ENCODE results near the gene ASPHD2. TPM values are rescaled to one million over a fixed set of nuclear protein-coding genes. Genes with fewer than 3 reads are reported as not detected.
"Not testable (repeated sequence)": the region's sequence is repeated elsewhere in the genome, so short reads cannot be mapped to it uniquely, and the experiment has no call there.

ASPHD2 gene
- total RNA-seq, 2 donors from 2014 or later: 1.4 to 3.6 TPM

DNA sequence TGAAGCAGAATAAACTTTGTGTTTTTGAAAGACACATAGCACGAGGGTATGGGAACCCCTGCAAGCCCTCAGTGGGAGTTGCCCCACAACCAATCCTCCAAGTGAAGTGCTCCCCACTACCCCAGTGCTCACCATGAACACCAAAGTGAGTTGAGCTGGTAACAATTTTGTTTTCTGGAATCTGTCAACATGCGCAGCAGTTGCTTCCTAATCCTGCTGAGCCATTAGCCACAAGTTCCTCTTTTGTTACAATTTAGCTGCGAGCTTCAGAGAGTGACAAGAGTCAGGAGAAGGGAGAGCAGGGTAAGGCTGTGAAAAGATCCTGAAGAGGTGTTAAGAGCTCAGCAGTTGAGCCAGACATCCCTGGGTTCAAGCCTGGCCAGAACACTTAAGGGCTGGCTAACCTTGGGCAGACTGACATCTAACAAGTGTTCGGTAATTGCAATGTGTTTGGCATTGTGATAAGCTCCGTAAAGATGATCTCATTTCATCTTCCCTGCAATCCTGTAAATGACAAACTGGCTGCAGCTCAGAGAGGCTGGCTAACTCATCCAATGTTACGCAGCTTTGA is 24.1 kb upstream of the ASPHD2 start:
- Histone ChIP-seq H3K9me3 (no peaks in the 10 kb centered on the region), H3K27me3 (replicated peaks; ENCODE audit: insufficient read depth) (no peaks in the 10 kb centered on the region), H3K4me1 (replicated peaks) (no peaks in the 10 kb centered on the region), H3K4me3 (no peak overlapping the region), H3K27ac (no peak overlapping the region), H3K36me3 (no peaks in the 10 kb centered on the region)
- DNase-seq (ENCODE audit: low spot score): no peak
- intact Hi-C loops (cut with DNase I): no loop called here
- WGBS: 51% methylated on average over 6 of the region's 6 CpGs
- TF ChIP-seq POLR2A (IDR thresholded peaks at IDR 0.05) (no peak), POLR2AphosphoS5 (IDR thresholded peaks at IDR 0.05) (no peak)
- TF ChIP-seq, protein P1, sequence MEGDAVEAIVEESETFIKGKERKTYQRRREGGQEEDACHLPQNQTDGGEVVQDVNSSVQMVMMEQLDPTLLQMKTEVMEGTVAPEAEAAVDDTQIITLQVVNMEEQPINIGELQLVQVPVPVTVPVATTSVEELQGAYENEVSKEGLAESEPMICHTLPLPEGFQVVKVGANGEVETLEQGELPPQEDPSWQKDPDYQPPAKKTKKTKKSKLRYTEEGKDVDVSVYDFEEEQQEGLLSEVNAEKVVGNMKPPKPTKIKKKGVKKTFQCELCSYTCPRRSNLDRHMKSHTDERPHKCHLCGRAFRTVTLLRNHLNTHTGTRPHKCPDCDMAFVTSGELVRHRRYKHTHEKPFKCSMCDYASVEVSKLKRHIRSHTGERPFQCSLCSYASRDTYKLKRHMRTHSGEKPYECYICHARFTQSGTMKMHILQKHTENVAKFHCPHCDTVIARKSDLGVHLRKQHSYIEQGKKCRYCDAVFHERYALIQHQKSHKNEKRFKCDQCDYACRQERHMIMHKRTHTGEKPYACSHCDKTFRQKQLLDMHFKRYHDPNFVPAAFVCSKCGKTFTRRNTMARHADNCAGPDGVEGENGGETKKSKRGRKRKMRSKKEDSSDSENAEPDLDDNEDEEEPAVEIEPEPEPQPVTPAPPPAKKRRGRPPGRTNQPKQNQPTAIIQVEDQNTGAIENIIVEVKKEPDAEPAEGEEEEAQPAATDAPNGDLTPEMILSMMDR (IDR thresholded peaks at IDR 0.05): no peak

DNA sequence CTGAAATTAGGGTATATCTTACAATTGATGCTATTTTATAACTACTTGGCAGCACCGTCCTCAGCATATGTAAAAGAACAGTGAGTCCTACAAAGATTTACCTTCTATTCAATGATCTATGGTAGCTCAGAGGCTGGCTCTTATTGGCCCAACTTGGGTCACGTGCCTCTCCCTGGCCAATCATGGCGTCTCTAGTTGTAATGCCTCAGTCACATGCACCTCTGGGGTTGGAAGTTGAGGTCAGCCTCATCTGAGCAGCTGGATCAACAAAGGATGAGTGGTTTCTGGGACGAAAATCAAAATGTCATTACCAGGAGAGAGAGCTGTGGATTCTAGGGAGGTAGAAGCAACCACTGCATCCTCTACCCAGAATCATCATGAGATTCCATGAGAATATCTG is 22.9 kb upstream of the ASPHD2 start:
- Histone ChIP-seq H3K27ac (no peak overlapping the region), H3K27me3 (replicated peaks; ENCODE audit: insufficient read depth) (no peaks in the 10 kb centered on the region), H3K4me1 (replicated peaks) (no peaks in the 10 kb centered on the region), H3K9me3 (no peaks in the 10 kb centered on the region), H3K4me3 (no peak overlapping the region), H3K36me3 (no peaks in the 10 kb centered on the region)
- no peak for DNase-seq (ENCODE audit: low spot score)
- WGBS: 80% methylated on average over 4 of the region's 4 CpGs
- intact Hi-C loops (cut with DNase I): no loop called here
- TF ChIP-seq POLR2A (IDR thresholded peaks at IDR 0.05) (no peak), POLR2AphosphoS5 (IDR thresholded peaks at IDR 0.05) (no peak)
- TF ChIP-seq, protein P1 (IDR thresholded peaks at IDR 0.05): no peak

DNA sequence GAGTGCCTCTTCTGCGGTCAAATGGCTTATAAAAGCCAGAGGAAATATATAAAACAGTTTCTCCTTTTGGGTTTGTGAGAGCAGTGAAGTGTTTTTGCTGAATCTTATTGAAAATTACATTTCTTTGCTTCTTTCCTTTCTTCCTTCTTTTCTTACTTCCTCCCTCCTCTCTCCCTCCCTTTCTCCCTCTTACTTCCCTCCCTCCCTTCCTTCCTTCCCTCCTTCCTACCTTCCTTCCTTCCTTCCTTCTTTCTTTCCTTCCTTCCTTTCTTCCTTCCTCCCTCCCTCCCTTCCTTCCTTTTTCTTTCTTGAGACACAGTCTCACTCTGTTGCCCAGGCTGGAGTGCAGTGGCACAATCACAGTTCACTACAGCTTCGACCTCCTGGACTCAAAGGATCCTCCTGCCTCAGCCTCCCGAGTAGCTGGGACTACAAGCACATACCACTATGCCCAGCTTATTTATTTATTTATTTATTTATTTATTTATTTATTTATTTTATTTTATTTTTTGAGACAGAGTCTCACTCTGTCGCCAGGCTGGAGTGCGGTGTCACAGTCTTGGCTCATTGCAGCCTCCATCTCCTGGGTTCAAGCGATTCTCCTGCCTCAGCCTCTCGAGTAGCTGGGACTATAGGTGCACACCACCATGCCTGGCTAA is 20.4 kb upstream of the ASPHD2 start:
- H3K27ac ChIP-seq; H3K36me3 ChIP-seq; DNase-seq (ENCODE audit: low spot score); H3K4me3 ChIP-seq; H3K9me3 ChIP-seq; intact Hi-C loops (cut with DNase I); H3K27me3 ChIP-seq (replicated peaks; ENCODE audit: insufficient read depth); H3K4me1 ChIP-seq (replicated peaks): not testable (repeated sequence)
- WGBS: 91% methylated on average over 7 of the region's 7 CpGs

DNA sequence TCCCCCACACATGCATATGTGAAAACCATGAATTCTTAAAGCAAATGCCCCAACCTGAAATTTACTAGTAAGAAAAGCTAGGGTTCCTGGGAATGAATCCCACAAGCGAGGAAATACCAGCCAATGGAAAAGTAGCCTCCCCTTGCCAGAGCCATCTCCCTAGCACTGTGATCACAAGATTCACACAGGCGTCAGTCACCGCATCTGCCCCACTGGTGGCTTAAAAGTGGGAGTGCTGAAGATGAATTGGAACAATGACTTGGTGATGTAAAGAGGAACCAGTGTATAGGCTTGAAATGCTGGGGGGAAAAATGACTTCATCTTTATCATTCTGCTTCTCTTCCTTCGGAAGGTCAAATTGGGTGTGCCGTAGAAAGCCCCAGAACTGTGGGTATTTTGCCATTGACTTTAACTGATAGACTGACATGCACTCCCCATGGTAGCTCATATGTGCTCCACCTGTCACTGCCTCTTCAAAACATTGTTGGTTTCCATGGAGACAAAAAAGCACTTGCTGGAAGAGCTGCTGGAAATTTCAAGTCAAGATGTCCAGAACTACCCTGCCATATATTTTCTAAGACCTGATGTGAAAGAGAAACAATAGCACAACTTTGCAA is 19.2 kb upstream of the ASPHD2 start:
- Histone ChIP-seq H3K4me3 (no peak overlapping the region), H3K27me3 (replicated peaks; ENCODE audit: insufficient read depth) (no peaks in the 10 kb centered on the region), H3K27ac (no peak overlapping the region), H3K4me1 (replicated peaks) (no peaks in the 10 kb centered on the region), H3K9me3 (no peaks in the 10 kb centered on the region), H3K36me3 (no peaks in the 10 kb centered on the region)
- WGBS: 73% methylated on average over 5 of the region's 5 CpGs
- no peak for DNase-seq (ENCODE audit: low spot score)
- intact Hi-C loops (cut with DNase I): no loop called here
- TF ChIP-seq POLR2AphosphoS5 (IDR thresholded peaks at IDR 0.05): no peak
- no peak for TF ChIP-seq POLR2A (IDR thresholded peaks at IDR 0.05)
- TF ChIP-seq, protein P1 (IDR thresholded peaks at IDR 0.05): no peak

DNA sequence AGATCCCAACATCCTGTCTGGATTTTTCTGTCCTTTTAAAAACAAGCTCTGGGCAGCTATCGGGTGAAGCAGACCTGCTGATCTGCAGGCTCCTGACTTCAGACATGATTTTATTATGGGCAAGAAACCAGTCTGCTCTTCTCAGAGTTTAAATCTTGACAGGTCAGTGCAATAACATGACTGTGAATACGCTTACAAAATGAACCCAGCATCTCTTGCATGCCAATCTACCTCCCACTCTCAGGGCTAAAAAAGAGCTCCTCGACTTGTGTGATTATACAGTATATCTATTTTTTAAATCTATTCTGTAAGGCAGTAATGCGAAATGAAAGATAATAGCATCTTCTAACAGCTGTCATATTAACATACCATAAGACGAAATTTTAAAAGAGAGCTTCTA is 18.7 kb upstream of the ASPHD2 start:
- no peak for TF ChIP-seq POLR2AphosphoS5 (IDR thresholded peaks at IDR 0.05)
- 52% methylated on average over 5 of the region's 5 CpGs for WGBS

DNA sequence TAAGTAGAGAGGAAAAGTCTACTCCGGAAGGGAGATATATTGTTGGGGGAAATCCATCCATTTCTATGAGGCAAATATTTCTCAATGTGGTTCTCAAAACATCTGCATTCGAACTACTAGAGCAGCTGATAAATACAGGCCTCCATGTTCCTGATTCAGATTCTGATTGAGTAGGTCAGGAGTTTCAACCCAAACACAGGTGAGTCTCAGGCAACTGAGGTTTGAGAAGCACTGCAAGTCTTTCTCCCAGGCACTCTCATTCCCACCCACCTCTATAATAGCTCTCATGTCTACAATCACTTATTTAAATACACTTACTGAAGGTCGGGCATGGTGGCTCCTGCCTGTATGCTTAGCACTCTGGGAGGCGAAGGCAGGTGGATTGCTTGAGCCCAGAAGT is 14.7 kb upstream of the ASPHD2 start:
- H3K9me3 ChIP-seq: no peaks in the 10 kb centered on the region
- intact Hi-C loops (cut with DNase I): no loop called here
- no peak overlapping the region for H3K4me3 ChIP-seq
- H3K27me3 ChIP-seq (replicated peaks; ENCODE audit: insufficient read depth): no peaks in the 10 kb centered on the region
- no peaks in the 10 kb centered on the region for H3K36me3 ChIP-seq
- H3K27ac ChIP-seq: no peak overlapping the region
- WGBS: 74% methylated on average over 4 of the region's 4 CpGs
- no peaks in the 10 kb centered on the region for H3K4me1 ChIP-seq (replicated peaks)
- DNase-seq (ENCODE audit: low spot score): no peak
- no peak for TF ChIP-seq POLR2AphosphoS5 (IDR thresholded peaks at IDR 0.05)
- TF ChIP-seq, protein P1 (IDR thresholded peaks at IDR 0.05): no peak
- no peak for TF ChIP-seq POLR2A (IDR thresholded peaks at IDR 0.05)

More for the DNA sequence above, 18.7 kb upstream of the ASPHD2 start:
- H3K27ac ChIP-seq: no peak overlapping the region
- H3K4me1 ChIP-seq (replicated peaks): no peaks in the 10 kb centered on the region
- DNase-seq (ENCODE audit: low spot score): no peak
- no peaks in the 10 kb centered on the region for H3K9me3 ChIP-seq
- no peak overlapping the region for H3K4me3 ChIP-seq
- no peaks in the 10 kb centered on the region for H3K36me3 ChIP-seq
- no peaks in the 10 kb centered on the region for H3K27me3 ChIP-seq (replicated peaks; ENCODE audit: insufficient read depth)
- intact Hi-C loops (cut with DNase I): no loop called here

Measured in prostate gland (tissue), 2 donors.